GM12874 (cell line): ENCODE measurements around the gene FRS2.

Experiments
- TF ChIP-seq, protein P1 (sequence below): IDR thresholded peaks from 2 replicates; pipeline ENCODE4 v1.5.1; 2011; ENCODE audit warnings: low read depth, mild to moderate bottlenecking, control low read depth, low read length, moderate library complexity; ENCODE audit not compliant: insufficient read depth

The FRS2 gene

DNA sequence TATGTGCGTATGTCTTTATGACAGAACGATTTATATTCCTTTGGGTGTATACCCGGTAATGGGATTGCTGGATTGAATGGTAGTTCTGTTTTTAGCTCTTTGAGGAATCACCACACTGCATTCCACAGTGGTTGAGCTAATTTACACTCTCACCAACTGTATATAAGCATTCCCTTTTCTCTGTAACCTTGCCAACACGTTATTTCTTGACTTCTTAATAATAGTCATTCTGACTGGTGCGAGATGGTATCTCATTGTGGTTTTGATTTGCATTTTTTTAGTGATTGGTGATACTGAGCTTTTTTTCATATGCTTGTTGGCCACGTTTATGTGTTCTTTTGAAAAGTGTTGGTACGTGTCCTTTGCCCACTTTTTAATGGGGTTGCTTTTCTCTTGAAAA is 49.7 kb downstream of the FRS2 start:
- TF ChIP-seq, protein P1, sequence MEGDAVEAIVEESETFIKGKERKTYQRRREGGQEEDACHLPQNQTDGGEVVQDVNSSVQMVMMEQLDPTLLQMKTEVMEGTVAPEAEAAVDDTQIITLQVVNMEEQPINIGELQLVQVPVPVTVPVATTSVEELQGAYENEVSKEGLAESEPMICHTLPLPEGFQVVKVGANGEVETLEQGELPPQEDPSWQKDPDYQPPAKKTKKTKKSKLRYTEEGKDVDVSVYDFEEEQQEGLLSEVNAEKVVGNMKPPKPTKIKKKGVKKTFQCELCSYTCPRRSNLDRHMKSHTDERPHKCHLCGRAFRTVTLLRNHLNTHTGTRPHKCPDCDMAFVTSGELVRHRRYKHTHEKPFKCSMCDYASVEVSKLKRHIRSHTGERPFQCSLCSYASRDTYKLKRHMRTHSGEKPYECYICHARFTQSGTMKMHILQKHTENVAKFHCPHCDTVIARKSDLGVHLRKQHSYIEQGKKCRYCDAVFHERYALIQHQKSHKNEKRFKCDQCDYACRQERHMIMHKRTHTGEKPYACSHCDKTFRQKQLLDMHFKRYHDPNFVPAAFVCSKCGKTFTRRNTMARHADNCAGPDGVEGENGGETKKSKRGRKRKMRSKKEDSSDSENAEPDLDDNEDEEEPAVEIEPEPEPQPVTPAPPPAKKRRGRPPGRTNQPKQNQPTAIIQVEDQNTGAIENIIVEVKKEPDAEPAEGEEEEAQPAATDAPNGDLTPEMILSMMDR, result no peak

DNA sequence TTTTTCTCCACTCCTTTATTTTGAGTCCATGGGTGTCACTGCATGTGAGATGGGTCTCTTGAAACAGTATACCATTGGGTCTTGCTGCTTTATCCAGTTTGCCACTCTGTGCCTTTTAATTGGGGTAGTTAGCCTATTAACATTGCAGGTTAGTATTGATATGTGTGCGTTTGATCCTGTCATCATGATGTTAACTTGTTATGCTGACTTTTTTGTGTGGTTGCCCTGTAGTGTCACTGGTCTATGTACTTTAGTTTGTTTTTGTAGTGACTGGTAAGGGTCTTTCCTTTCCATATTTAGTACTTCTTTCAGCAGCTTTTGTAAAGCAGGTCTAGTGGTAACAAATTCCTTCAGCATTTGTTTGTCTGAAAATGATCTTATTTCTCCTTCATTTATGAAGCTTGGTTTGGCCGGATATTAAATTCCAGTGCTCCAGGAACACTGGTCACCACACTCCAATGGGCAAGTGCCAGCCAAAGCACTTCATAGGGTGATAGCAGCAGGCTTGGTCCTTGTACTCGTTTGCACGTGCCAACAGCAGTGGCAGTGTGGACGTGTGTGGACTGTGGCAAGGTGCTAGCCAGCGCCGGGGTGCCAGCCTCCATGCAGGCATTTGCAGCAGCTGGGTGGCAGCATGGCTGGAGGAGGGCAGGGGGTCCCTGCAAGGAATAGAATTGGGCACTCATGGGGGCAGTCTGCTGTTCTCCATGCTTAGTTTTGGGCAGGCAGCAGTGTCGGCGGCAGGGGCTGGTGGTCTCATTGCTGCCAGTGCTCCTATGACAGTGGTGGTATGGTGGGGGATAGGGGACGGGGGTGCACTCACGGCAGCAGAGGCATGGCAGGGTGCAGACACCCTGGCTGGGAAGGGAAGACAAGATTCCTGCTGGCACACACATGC is 53.5 kb downstream of the FRS2 start:
- TF ChIP-seq, protein P1, result no peak

DNA sequence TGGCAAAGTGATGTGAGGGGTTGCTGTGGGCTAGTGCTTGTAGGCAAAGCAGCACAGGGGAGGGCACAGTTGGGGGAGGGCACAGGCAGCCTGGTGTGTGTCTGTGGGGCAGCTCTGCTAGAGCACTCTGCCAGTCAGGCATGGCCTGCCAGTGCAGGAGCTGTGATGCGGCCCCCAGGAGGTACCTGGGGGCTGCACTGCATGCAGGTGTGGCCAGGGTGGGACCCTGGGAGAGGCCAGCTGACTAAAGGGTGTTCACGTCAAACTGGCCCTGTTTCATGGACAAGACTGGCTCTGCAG is 54.1 kb downstream of the FRS2 start:
- TF ChIP-seq, protein P1, result no peak

DNA sequence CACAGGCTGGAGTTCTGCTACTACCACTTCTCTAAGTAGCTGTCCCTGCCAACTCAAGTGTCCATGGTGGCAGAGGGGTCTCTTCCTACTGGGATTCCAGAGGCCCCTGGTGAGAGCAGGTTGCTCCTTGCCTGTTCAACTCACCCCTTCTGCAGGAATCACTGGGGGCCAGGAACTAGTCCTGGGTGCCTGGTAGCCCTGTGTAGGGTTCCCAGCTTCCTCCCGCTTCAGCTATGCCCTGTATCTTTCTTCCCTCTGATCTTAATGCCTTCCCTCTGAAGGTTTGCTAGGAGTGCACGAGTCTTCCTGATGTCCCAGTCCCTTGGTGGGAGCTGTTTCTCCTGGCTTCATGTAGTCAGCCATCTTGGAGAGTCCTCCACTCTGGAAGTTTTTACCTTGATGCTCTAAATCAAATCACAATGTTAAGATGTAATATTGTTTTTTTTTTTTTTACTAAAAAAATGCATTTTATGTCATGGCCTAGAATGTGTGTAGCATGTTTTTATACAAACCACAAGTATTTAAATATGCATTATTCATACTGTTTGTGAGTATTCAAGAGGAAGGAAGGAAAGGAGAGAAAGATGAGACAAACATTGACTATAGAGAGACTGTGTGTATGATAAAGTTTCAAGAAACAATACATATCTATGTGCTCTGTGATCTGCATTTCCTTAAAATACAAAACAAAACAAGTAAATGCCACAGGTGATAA is 54.7 kb downstream of the FRS2 start:
- TF ChIP-seq, protein P1, result no peak

DNA sequence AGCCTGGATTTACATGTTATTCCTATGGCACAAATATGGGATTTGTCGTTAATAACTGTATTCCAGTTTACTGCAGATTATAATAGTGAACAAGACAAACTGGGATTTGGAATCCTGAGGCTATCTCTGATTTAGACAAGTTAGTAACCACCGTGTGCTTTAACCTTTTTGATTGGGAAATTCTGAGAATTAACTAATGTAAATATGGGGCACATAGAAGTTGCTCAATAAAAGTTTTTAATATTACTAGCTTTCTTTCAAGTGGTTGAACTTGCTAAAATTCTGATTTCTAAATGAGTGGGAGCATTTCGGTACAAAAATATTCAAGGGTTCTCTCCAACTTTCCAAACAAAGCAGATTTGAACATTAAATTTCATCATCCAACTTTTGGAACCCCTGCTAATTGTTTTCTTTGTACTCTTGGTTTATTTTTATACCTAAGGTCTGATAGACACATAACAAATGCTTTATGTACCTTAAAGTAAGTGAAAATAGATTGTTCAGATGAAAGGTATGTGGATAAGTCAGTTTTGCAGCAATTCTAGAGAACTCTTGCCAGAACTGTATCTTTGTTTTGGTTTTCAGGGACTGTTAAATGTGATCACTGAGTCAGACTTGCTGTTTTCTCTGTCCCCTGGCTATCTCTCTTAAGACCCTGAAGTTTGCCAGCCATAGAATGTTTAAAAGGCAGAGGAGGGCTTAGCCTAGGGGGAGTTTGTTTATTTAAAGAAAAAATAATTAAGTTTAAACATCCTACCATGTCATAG is 57.5 kb downstream of the FRS2 start:
- TF ChIP-seq, protein P1, result no peak

DNA sequence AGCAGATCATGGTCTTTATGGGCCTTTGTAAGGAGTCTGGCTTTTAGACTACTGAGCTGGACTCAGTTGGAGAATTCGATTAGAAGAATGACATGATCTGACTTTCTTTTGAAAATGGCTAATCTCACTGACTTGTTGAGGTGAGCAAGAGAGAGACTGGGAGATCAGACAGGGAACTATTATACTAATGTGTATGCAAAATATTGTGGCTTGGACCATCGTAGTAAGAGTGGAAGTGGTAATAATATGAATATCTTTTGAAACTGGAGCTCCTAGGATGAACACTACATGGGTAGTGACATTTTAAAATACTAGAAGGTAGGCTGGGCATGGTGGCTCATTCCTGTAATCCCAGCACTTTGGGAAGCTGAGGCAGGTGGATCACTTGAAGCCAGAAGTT is 58.8 kb downstream of the FRS2 start:
- TF ChIP-seq, protein P1, result no peak

DNA sequence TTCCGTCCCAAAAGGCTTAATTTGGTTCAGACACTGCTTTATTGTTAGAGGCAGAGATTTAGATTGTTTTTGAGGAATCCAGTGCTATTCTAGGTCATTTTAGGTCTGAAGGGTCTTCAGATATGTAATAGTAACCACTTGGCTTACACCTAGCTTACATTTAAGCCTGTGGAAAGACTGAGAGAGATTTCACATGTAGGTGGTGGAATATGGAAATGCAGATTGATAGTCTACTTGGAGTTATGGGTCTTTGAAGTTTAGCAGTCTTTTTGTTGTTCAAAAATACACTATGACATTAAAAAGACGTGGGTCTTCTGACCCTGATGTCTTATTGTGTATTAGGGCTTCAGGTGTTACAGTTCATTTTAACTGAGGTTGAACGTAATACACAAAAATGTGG is 63.7 kb downstream of the FRS2 start:
- TF ChIP-seq, protein P1, result no peak
